Lower leg skin (tissue), 3 donors: ENCODE data around the gene TMEM156.

Source experiments
- CTCF ChIP-seq, 3 donors: fragments of 450-650 bp; IDR thresholded peaks; one replicate each; pipeline ENCODE4 v1.5.1; 2016; ENCODE audit warnings: antibody characterized with exemption in 3 of 3, mild to moderate bottlenecking in 3 of 3, moderate library complexity in 2 of 3
- POLR2A ChIP-seq, 2 donors: fragments of 450-650 bp; IDR thresholded peaks; one replicate each; pipeline ENCODE4 v1.6.1; 2016 to 2017; ENCODE audit warnings: antibody characterized with exemption in 2 of 2, mild to moderate bottlenecking in 1 of 2, moderate library complexity in 1 of 2

GRCh38 chr4:38920186-38920585 lies 112.0 kb downstream of the TMEM156 start:
- TF ChIP-seq POLR2A (IDR thresholded peaks at IDR 0.05) (no peak), CTCF (IDR thresholded peaks at IDR 0.05) (no peak)
